Measurements from ENCODE around the gene SLC45A3. TPM values are rescaled to one million over a fixed set of nuclear protein-coding genes. Genes with fewer than 3 reads are reported as not detected.
"Not testable (repeated sequence)": the region's sequence is repeated elsewhere in the genome, so short reads cannot be mapped to it uniquely, and the experiment has no call there.

SLC45A3 gene, protein sequence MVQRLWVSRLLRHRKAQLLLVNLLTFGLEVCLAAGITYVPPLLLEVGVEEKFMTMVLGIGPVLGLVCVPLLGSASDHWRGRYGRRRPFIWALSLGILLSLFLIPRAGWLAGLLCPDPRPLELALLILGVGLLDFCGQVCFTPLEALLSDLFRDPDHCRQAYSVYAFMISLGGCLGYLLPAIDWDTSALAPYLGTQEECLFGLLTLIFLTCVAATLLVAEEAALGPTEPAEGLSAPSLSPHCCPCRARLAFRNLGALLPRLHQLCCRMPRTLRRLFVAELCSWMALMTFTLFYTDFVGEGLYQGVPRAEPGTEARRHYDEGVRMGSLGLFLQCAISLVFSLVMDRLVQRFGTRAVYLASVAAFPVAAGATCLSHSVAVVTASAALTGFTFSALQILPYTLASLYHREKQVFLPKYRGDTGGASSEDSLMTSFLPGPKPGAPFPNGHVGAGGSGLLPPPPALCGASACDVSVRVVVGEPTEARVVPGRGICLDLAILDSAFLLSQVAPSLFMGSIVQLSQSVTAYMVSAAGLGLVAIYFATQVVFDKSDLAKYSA
- 1 to 10 TPM in 1 of 2 donors, under 1 TPM in 1; 0.64 to 5.1 TPM for total RNA-seq

DNA sequence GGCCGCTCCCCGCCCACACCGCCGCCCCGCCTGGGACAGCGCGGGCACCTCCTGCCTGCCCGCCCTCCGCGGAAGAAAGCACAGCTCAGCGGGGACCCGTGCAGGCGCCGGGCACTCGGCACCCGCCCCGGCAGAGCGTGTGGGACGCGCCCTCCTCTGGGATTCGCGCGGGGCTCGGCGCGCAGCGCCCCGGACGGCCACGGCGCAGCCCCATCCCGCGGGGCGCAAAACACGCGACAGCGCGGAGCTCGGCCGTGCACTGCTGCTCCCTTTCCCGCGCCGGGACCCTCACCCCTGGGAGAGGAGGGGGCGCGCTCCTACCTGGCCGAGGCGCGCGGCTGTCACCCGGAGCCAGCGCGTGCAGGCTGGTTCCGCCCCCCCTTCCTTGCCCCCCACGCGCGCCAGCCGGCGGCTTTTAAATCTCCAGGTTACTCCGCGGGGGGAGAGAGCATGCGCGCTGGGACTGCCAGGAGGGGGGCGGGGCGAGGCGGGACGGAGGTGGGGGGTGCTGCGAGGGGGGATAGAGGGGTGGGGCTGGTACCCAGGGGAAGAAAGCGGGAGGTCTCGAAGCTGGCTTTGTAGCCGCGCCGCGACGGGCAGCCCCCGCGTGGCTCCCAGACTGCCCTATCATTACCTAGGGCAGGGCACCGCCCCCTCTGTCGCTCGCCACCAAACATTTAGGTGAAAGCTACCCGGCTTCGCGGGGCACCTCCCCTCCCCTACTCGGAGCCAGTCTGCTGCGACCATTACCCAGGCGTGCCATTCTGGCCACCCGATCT lies at the start of gene SLC45A3:
Gene SLC45A3, minus strand, starts transcription at position 437 of the 779 bp plus-strand sequence. CDS start 15,853 bp downstream, outside the sequence.
- Mint-ChIP-seq H3K4me1 (ENCODE audit: low read depth in 2 of 2) (peaks cover 23 to 28% of the 10 kb centered on the region in 2 donors), H3K36me3 (no peaks in the 10 kb centered on the region), H3K9me3 (no peaks in the 10 kb centered on the region), H3K27me3 (peaks cover 10 to 15% of the 10 kb centered on the region in 2 donors), H3K4me3 (peak within 1 kb of the TSS; percentile 82), H3K27ac (peak within 1 kb of the TSS in 1 of 2 donors; percentile 37)
- ATAC-seq, result peak; percentile 81 to 84
- DNase-seq (ENCODE audit: low spot score), result no peak

DNA sequence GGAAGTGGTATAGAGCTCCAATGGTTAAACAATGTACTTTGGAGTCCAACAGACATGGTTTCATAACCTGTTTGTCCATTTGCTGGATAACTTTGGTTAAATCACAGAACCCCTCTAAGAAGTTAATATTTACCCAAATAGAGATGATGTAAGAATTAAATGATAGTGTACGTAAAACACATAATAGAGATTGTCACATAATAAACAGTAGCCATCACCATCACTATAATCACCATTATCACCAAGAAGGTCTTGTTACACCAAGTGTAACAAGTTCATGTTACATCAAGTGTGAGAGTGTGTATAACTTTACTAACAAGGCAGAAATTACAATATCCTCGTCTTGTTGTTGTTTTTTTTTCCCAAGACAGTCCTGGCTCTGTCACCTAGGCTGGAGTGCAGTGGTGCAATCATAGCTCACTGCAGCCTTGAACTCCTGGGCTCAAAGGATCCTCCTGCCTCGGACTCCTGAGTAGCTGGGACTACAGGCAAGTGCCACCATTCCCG lies 46.4 kb upstream of the SLC45A3 start:
- DNase-seq (ENCODE audit: low spot score), result no peak
- Mint-ChIP-seq H3K27me3 (no peaks in the 10 kb centered on the region), H3K9me3 (no peaks in the 10 kb centered on the region), H3K36me3 (no peaks in the 10 kb centered on the region), H3K27ac (peak overlapping the region in 1 of 2 donors; percentile 87), H3K4me3 (no peak overlapping the region), H3K4me1 (ENCODE audit: low read depth in 2 of 2) (peaks cover 9 to 21% of the 10 kb centered on the region in 2 donors)
- ATAC-seq, result no peak

DNA sequence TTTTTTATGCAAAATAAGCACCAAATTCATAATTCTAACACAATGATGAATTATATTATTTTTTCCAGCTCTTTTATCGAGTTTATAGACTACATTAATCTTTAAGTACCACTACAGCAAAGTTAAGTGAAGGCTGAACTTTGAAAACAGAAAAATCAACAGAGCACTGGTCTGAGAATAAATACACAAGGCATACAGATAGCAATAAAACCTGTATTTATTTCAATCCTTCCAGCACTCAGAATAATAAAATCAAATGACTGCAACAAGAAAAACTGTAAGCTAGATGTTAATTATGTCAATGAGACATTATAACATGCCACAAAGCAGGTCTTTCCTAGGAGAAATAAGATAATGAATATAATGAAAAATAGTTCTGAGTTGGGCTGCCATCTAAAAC lies 45.2 kb upstream of the SLC45A3 start:
- H3K27ac Mint-ChIP-seq, result no peak overlapping the region
- DNase-seq (ENCODE audit: low spot score) (no peak), ATAC-seq (no peak)
- peaks cover 4% of the 10 kb centered on the region for H3K36me3 Mint-ChIP-seq
- H3K27me3 Mint-ChIP-seq, result no peaks in the 10 kb centered on the region
- H3K4me3 Mint-ChIP-seq, result no peak overlapping the region
- H3K4me1 Mint-ChIP-seq (ENCODE audit: low read depth in 2 of 2), result peaks cover 12 to 17% of the 10 kb centered on the region in 2 donors
- no peaks in the 10 kb centered on the region for H3K9me3 Mint-ChIP-seq

DNA sequence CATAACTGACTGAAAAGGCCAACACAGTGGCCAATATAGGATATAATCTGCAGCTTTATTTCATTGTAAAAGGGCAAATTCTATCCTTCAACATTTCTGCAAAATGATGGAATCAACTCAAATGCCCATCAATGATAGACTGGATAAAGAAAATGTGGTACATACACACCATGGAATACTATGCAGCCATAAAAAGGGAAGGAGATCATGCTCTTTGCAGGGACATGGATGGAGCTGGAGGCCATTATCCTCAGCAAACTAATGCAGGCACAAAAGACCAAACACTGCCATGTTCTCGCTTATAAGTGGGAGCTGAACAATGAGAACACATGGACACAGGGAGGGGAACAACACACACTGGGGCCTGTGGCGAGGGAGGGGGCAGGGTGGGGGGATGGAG lies 40.4 kb upstream of the SLC45A3 start:
- H3K4me1 Mint-ChIP-seq (ENCODE audit: low read depth in 2 of 2), result peaks cover 26% of the 10 kb centered on the region in 2 donors
- peak overlapping the region; percentile 56 to 57 for H3K27ac Mint-ChIP-seq
- H3K36me3 Mint-ChIP-seq, result peaks cover 31% of the 10 kb centered on the region
- DNase-seq (ENCODE audit: low spot score); H3K27me3 Mint-ChIP-seq; ATAC-seq; H3K9me3 Mint-ChIP-seq: not testable (repeated sequence)
- peak overlapping the region; percentile 38 for H3K4me3 Mint-ChIP-seq

DNA sequence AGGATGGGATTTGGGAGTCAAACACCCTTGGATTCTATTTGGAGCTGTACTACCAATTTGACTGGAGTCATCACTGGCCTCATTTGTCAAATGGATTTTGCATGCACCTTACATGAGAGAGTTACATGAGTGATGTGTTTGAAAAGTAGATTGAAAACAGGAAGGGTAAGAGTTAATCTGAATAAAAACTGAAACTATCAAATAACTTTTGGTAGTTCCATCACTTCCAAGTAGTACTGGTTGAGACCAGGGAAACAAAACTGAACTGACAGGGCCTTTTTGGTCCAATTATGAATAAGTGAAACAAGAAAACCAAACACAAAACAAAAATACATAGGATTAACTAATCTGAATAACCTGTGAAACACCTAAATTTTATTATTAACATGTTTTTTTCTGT lies 39.5 kb upstream of the SLC45A3 start:
- H3K9me3 Mint-ChIP-seq, result no peaks in the 10 kb centered on the region
- no peak for DNase-seq (ENCODE audit: low spot score)
- peak overlapping the region; percentile 17 for H3K4me3 Mint-ChIP-seq
- H3K27ac Mint-ChIP-seq, result peak overlapping the region; percentile 56 to 57
- H3K36me3 Mint-ChIP-seq, result peaks cover 41% of the 10 kb centered on the region
- peak in 1 of 2 donors; percentile 54 for ATAC-seq
- peaks cover 29 to 33% of the 10 kb centered on the region in 2 donors for H3K4me1 Mint-ChIP-seq (ENCODE audit: low read depth in 2 of 2)
- H3K27me3 Mint-ChIP-seq, result no peaks in the 10 kb centered on the region

DNA sequence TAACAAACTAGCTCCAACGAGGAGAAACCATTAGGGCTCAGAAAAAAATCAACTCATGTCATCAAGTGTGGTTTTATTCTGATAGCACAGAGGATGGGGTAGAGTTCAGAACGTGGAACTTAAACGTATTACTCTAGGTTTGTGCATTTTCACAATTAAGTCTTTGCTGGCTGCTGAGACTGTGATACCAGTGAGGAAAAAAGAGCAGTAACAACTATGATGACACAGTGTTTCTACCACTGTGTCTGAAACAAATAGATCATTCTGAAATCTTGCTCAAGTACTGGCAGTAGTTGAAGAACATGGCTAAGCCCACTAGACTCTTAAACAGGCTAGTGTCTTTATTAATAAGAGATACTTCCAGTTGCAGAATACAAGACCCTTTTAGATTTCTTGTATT lies 38.7 kb upstream of the SLC45A3 start:
- peaks cover 29 to 33% of the 10 kb centered on the region in 2 donors for H3K4me1 Mint-ChIP-seq (ENCODE audit: low read depth in 2 of 2)
- H3K9me3 Mint-ChIP-seq, result no peaks in the 10 kb centered on the region
- H3K27ac Mint-ChIP-seq, result peak overlapping the region; percentile 56 to 57
- no peak overlapping the region for H3K4me3 Mint-ChIP-seq
- peaks cover 41% of the 10 kb centered on the region for H3K36me3 Mint-ChIP-seq
- DNase-seq (ENCODE audit: low spot score) (no peak), ATAC-seq (no peak)
- no peaks in the 10 kb centered on the region for H3K27me3 Mint-ChIP-seq

DNA sequence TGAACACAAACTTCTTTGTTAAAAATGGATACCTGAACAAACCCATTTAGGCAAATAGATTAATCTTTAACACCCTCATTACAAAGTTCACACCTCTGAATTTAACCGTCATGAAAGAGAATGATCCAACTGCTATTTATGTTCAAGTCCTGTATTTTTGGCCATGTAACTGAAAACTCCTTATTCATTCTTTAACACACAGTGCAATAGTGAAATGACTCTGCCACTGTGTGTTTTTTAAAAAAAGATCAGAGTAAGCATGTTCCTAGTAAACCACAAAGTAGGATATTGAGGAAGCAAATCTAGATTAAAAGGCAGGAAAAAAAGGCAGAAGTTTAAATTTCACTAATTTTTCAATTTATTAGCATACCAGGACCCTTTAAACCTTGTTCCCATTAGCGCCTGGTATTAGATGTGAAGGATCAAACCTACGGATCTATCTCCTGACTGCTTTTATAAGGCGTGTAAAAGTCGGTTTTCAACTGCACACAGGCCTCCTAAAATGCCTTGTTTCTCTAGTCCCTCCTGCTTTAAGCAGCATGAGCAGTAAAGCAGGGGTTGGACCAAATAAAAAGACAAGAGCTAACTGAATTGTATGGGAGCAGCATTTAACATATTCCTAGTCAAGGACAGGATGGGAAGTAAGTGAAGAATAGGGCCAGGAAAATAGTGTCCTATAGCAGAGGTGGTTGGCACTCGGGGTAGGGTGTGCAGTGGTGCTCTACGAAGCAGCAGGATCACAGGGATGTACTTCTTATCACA lies 36.2 kb upstream of the SLC45A3 start:
- H3K4me3 Mint-ChIP-seq, result no peak overlapping the region
- ATAC-seq, result peak in 1 of 2 donors; percentile 55
- DNase-seq (ENCODE audit: low spot score), result no peak
- H3K27me3 Mint-ChIP-seq, result no peaks in the 10 kb centered on the region
- peak overlapping the region; percentile 43 to 71 for H3K27ac Mint-ChIP-seq
- no peaks in the 10 kb centered on the region for H3K9me3 Mint-ChIP-seq
- peaks cover 23 to 30% of the 10 kb centered on the region in 2 donors for H3K4me1 Mint-ChIP-seq (ENCODE audit: low read depth in 2 of 2)
- peaks cover 41% of the 10 kb centered on the region for H3K36me3 Mint-ChIP-seq

DNA sequence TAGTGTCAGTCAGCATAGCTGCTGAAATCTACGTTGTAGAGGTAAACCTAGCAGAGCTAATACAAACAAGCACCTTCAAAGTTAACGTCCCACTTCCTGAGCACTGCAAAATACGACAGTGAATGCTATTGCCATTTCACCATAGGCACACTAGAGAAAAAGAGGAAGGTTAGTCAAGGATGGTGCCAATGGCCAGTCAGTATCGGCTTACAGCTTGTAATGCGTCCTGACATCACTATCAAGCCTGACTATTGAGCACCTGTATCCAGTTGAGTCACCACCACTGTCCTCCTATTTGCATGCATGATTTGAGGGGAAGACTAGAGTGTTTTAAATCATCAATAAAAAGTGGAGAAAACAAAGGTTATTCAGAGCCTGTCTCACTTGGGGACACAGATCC lies 35.3 kb upstream of the SLC45A3 start:
- Mint-ChIP-seq H3K27me3 (no peaks in the 10 kb centered on the region), H3K36me3 (peaks cover 40% of the 10 kb centered on the region), H3K9me3 (no peaks in the 10 kb centered on the region), H3K27ac (peak overlapping the region; percentile 43 to 71), H3K4me1 (ENCODE audit: low read depth in 2 of 2) (peaks cover 23 to 32% of the 10 kb centered on the region in 2 donors), H3K4me3 (no peak overlapping the region)
- ATAC-seq, result no peak
- no peak for DNase-seq (ENCODE audit: low spot score)

DNA sequence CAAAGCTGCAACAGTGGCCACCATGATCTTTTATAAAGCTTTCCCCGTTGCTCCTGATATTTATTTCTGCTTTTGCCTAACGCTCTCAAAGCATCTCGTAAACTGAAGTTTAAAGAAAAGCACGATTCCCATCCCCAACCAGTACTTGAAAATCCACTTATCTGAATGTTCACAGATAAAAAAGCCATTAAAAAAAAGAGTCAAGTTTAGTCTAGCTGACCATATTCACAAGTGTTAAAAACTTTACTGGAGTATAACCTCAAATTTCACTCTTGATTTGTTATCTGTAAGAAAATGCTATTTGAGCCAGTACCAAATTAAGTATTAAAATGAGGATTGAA lies 34.6 kb upstream of the SLC45A3 start:
- Mint-ChIP-seq H3K4me3 (no peak overlapping the region), H3K36me3 (peaks cover 34% of the 10 kb centered on the region), H3K9me3 (no peaks in the 10 kb centered on the region), H3K4me1 (ENCODE audit: low read depth in 2 of 2) (peaks cover 20 to 26% of the 10 kb centered on the region in 2 donors), H3K27me3 (no peaks in the 10 kb centered on the region), H3K27ac (peak overlapping the region; percentile 43 to 71)
- DNase-seq (ENCODE audit: low spot score), result no peak
- no peak for ATAC-seq

DNA sequence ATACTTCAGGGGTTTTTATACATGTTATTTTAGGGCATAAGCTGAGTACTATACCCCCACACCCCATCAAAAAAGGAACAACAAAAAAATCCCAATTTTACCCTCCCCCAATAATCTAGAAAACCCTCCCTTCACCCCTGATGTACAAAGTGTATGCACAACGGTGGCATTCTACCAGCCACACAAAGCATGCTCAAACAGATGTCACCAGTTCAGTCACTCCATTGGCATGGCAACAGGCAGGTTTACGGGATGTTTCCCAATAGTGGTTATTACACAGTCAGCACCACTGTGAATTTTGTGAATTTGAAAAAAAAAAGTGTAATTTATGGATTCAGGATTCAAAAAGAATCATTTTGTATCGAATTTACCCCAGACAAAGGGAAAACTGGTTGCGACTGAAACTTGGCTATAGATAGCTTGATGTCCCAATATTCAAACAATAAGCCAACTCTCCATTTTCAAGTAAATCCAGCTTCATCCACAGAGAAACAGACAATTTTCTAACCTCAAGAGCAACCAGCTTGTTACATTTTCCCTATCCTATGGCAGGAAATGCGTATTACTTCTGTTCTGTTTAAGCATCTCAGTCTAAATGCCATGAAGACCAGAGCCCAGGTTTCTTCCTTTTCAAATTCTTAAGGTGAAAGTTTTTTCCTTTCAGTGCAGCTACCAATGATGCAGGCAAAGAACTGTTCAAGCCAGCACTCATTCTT lies 34.0 kb upstream of the SLC45A3 start:
- Mint-ChIP-seq H3K4me1 (ENCODE audit: low read depth in 2 of 2) (peaks cover 15 to 22% of the 10 kb centered on the region in 2 donors), H3K4me3 (no peak overlapping the region), H3K27me3 (no peaks in the 10 kb centered on the region), H3K36me3 (peaks cover 29% of the 10 kb centered on the region), H3K9me3 (no peaks in the 10 kb centered on the region), H3K27ac (peak overlapping the region; percentile 43 to 71)
- no peak for DNase-seq (ENCODE audit: low spot score)
- ATAC-seq, result no peak

DNA sequence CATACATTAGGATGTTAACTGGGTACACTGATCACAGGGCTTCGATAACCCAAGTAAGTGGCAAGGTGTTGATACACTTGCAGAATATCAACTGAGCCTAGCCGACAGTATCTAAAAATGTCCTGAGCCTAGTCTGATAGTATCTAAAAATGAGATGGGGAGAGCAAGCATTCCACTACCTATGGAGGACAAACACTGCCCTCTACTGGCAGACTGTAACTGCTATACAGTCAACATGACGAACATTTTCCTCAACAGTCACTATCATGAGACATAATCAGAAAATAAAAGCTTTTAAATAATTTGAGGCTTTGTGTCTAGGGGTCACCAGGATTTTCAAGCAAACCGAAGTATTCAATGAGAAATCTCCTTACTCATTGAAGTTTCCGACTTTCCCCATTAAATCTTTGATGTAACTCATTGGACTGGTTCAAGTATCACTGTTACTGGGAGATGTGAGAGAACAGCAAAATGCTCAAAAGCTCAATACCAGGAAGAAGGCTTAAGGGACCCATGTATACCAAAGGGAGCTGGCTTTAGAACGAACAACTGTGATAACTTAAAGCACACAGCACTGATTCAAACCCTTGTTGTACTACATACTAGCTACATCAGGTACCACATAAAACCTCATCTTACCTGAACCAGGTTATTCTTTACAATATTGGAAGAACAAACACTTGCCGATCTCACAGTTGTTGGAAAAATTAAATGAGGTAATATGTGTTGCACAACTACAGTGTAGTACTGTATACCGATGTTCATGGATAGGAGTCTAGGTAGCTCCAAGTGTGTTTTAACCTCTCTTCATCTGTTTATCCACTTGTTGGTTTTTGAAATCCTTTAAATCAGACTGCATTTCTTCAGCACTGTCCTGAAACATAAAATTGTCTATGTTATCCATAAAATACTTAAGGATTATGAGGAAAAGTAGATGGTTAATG lies 31.1 kb upstream of the SLC45A3 start:
- H3K27ac Mint-ChIP-seq, result peak overlapping the region; percentile 24 to 65
- H3K36me3 Mint-ChIP-seq, result peaks cover 13% of the 10 kb centered on the region

More for the DNA sequence above, 31.1 kb upstream of the SLC45A3 start:
- H3K4me1 Mint-ChIP-seq (ENCODE audit: low read depth in 2 of 2), result peaks cover 12 to 18% of the 10 kb centered on the region in 2 donors
- ATAC-seq (peak; percentile 82 to 87), DNase-seq (ENCODE audit: low spot score) (no peak)
- no peak overlapping the region for H3K4me3 Mint-ChIP-seq
- no peaks in the 10 kb centered on the region for H3K27me3 Mint-ChIP-seq
- H3K9me3 Mint-ChIP-seq, result no peaks in the 10 kb centered on the region

Measured in natural killer cell treated with Interleukin-12 subunit alpha and Interleukin-12 subunit beta and Interleukin-15 and Interleukin-18, amount 100 ng/mL, for 72 hours (primary cell).